ENCODE measurements around the gene CIDEC.

- no peak for TF ChIP-seq CTCF (IDR thresholded peaks at IDR 0.05)
- TF ChIP-seq TCF7L2 (IDR thresholded peaks at IDR 0.05; ENCODE audit: low read depth, low read length), result no peak
- TF ChIP-seq POLR2AphosphoS5 (IDR thresholded peaks at IDR 0.05; ENCODE audit: low read depth, low read length), result no peak
- TF ChIP-seq REST (IDR thresholded peaks at IDR 0.05; ENCODE audit: insufficient read depth in 1 of 2, low read depth in 2 of 2, low read length in 1 of 2), result no peak
- TF ChIP-seq SIN3A (IDR thresholded peaks at IDR 0.05; ENCODE audit: borderline replicate concordance, insufficient read depth, low read depth, low read length), result no peak
These were observed 28.2 kb upstream of the CIDEC start for GRCh38 chr3:9908286-9908685.
